Astrocyte (in vitro differentiated cells and primary cell): ENCODE measurements around the gene GDF15. TPM values are rescaled to one million over a fixed set of nuclear protein-coding genes. Genes with fewer than 3 reads are reported as not detected.

Experiments
- DNase-seq: peaks from one replicate; pipeline ENCODE4 v3.0.0-alpha.2; 2010; ENCODE audit warnings: low read depth
- FAIRE-seq: peaks from 2 replicates; lab custom pipeline; 2011; peaks lifted over from hg19 to GRCh38; lab: Jason Lieb, UNC
- H2AFZ ChIP-seq: 2 replicates; pipeline ENCODE4 v1.6.0; 2012; ENCODE audit warnings: low read depth, low read length, inconsistent platforms
- H3K27ac ChIP-seq: 2 replicates; pipeline ENCODE4 v1.5.1; 2011; ENCODE audit warnings: low read depth, low read length, inconsistent platforms
- H3K27me3 ChIP-seq: 2 replicates; pipeline ENCODE4 v1.6.0; 2011; ENCODE audit warnings: low read length, inconsistent platforms; ENCODE audit not compliant: insufficient read depth
- H3K36me3 ChIP-seq: 2 replicates; pipeline ENCODE4 v1.5.1; 2011; ENCODE audit warnings: low read length, inconsistent platforms; ENCODE audit not compliant: insufficient read depth
- H3K4me1 ChIP-seq: 2 replicates; pipeline ENCODE4 v1.5.1; 2011; ENCODE audit warnings: low read length, inconsistent platforms; ENCODE audit not compliant: insufficient read depth
- H3K4me2 ChIP-seq: 2 replicates; pipeline ENCODE4 v1.6.0; 2012; ENCODE audit warnings: low read length, inconsistent platforms
- H3K4me3 ChIP-seq: 2 replicates; pipeline ENCODE4 v1.5.1; 2011; ENCODE audit warnings: low read depth, mild to moderate bottlenecking, low read length, inconsistent platforms; ENCODE audit not compliant: insufficient read depth
- H3K79me2 ChIP-seq: 2 replicates; pipeline ENCODE4 v1.6.0; 2012; ENCODE audit warnings: mild to moderate bottlenecking, low read length, inconsistent platforms; ENCODE audit not compliant: insufficient read depth
- H3K9ac ChIP-seq: 2 replicates; pipeline ENCODE4 v1.6.0; 2012; ENCODE audit warnings: mild to moderate bottlenecking, low read length, inconsistent platforms
- H3K9me3 ChIP-seq: 2 replicates; pipeline ENCODE4 v1.5.1; 2012; ENCODE audit warnings: low read depth, mild to moderate bottlenecking, low read length, inconsistent platforms; ENCODE audit not compliant: insufficient read depth
- H4K20me1 ChIP-seq: 2 replicates; pipeline ENCODE4 v1.6.0; 2012; ENCODE audit warnings: low read length, inconsistent platforms; ENCODE audit not compliant: insufficient read depth
- H3K27ac Mint-ChIP-seq: one replicate; pipeline ENCODE4 v1.8.0; 2021; ENCODE audit warnings: mild to moderate bottlenecking, mixed read lengths; ENCODE audit not compliant: unreplicated experiment
- H3K27me3 Mint-ChIP-seq: one replicate; pipeline ENCODE4 v1.8.0; 2021; ENCODE audit warnings: low read depth, mixed read lengths; ENCODE audit not compliant: unreplicated experiment
- H3K36me3 Mint-ChIP-seq: one replicate; pipeline ENCODE4 v1.8.0; 2021; ENCODE audit warnings: low read depth, mixed read lengths; ENCODE audit not compliant: unreplicated experiment
- H3K4me1 Mint-ChIP-seq: one replicate; pipeline ENCODE4 v1.8.0; 2021; ENCODE audit warnings: low read depth, mixed read lengths; ENCODE audit not compliant: unreplicated experiment
- H3K4me3 Mint-ChIP-seq: one replicate; pipeline ENCODE4 v1.8.0; 2021; ENCODE audit warnings: mild to moderate bottlenecking, moderate library complexity, mixed read lengths; ENCODE audit not compliant: unreplicated experiment
- H3K9me3 Mint-ChIP-seq: one replicate; pipeline ENCODE4 v1.8.0; 2021; ENCODE audit warnings: mild to moderate bottlenecking, mixed read lengths; ENCODE audit not compliant: unreplicated experiment
- EZH2 ChIP-seq: IDR thresholded peaks from 2 replicates; pipeline ENCODE4 v1.6.1; 2012; ENCODE audit warnings: mild to moderate bottlenecking, low read length, inconsistent platforms; ENCODE audit not compliant: insufficient read depth
- total RNA-seq: library from RNA; stranded (reverse); gene quantifications from 2 replicates; pipeline ENCODE4 v1.2.1, GENCODE V29; 2021
- TF ChIP-seq, protein P1 (sequence below): IDR thresholded peaks from 2 replicates; pipeline ENCODE4 v1.5.1; 2011; ENCODE audit warnings: low read depth, mild to moderate bottlenecking, inconsistent platforms, low read length, moderate library complexity; ENCODE audit not compliant: insufficient read depth

GDF15 gene
- total RNA-seq, 1 donor from 2014 or later = 23.2 TPM

DNA sequence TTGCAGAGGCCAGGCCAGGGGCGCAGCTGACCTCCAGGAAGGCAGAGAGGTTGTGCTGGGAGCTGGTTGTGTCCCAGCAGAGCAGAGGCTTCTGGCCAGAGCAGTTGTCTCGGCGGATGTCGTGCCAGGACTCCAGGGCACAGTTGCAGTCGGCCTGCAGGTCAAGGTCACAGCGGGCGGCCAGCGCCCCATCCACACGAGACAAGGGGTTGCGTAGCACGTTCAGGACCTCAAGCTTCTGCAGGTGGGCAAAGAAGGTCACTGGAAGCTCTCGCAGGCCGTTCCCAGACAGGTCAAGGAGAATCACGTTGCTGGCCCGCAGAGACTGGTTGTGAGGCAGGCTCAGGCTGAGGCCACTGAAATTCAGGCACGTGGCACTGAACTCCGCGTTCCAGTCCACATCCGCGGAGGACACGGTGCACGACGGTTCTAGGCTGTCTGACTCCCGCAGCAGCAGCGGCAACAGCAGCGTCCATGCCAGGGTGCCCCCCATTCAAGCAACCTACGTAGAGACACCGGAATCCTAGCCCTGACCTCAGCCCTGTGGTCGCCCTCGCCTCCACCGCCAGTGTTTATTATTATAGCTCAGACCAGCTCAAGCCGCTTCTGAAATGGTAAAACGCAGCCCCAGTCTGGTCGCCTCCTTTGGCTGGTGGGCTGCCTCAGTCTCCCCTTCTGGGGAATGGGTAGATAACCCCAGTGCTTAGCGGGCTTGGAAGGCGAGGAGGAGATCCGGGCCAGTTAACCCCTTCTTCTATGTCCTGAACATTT is 10.7 kb downstream of the GDF15 start:
- Mint-ChIP-seq H3K36me3 (no peaks in the 10 kb centered on the region), H3K27ac (no peak overlapping the region), H3K9me3 (no peaks in the 10 kb centered on the region), H3K4me3 (no peak overlapping the region), H3K4me1 (no peaks in the 10 kb centered on the region), H3K27me3 (peaks cover 23% of the 10 kb centered on the region)
- Histone ChIP-seq H2AFZ (no peak overlapping the region), H3K4me3 (no peak overlapping the region), H3K27me3 (peaks cover 2% of the 10 kb centered on the region), H3K36me3 (no peaks in the 10 kb centered on the region), H3K9ac (no peak overlapping the region), H3K9me3 (no peaks in the 10 kb centered on the region), H3K4me1 (no peaks in the 10 kb centered on the region), H3K27ac (no peak overlapping the region), H3K79me2 (no peaks in the 10 kb centered on the region), H3K4me2 (no peak overlapping the region), H4K20me1 (no peaks in the 10 kb centered on the region)
- TF ChIP-seq EZH2 = no peak
- TF ChIP-seq, protein P1, sequence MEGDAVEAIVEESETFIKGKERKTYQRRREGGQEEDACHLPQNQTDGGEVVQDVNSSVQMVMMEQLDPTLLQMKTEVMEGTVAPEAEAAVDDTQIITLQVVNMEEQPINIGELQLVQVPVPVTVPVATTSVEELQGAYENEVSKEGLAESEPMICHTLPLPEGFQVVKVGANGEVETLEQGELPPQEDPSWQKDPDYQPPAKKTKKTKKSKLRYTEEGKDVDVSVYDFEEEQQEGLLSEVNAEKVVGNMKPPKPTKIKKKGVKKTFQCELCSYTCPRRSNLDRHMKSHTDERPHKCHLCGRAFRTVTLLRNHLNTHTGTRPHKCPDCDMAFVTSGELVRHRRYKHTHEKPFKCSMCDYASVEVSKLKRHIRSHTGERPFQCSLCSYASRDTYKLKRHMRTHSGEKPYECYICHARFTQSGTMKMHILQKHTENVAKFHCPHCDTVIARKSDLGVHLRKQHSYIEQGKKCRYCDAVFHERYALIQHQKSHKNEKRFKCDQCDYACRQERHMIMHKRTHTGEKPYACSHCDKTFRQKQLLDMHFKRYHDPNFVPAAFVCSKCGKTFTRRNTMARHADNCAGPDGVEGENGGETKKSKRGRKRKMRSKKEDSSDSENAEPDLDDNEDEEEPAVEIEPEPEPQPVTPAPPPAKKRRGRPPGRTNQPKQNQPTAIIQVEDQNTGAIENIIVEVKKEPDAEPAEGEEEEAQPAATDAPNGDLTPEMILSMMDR = no peak
- DNase-seq (no peak), FAIRE-seq (no peak)

- no peak for FAIRE-seq
- no peak within 1 kb of the TSS for H2AFZ ChIP-seq
- H3K4me3 ChIP-seq = no peak within 1 kb of the TSS
- H3K27ac ChIP-seq = no peak within 1 kb of the TSS
- no peaks in the 10 kb centered on the region for H3K9me3 Mint-ChIP-seq
- H3K4me1 ChIP-seq = no peaks in the 10 kb centered on the region
- no peaks in the 10 kb centered on the region for H3K36me3 ChIP-seq
- no peaks in the 10 kb centered on the region for H4K20me1 ChIP-seq
- H3K79me2 ChIP-seq = no peaks in the 10 kb centered on the region
- H3K27me3 ChIP-seq = peaks cover 2% of the 10 kb centered on the region
- peaks cover 23% of the 10 kb centered on the region for H3K27me3 Mint-ChIP-seq
- no peak within 1 kb of the TSS for H3K27ac Mint-ChIP-seq
- no peak within 1 kb of the TSS for H3K4me3 Mint-ChIP-seq
- H3K4me2 ChIP-seq = peak within 1 kb of the TSS; percentile 15
- H3K9me3 ChIP-seq = no peaks in the 10 kb centered on the region
- H3K4me1 Mint-ChIP-seq = peaks cover 2% of the 10 kb centered on the region
- no peaks in the 10 kb centered on the region for H3K36me3 Mint-ChIP-seq
- no peak for TF ChIP-seq EZH2
- TF ChIP-seq, protein P1 = no peak
- no peak for DNase-seq
- no peak within 1 kb of the TSS for H3K9ac ChIP-seq
Measured at GRCh38 chr19:18397242-18398202, 11.6 kb downstream of the GDF15 start, which contains the start of gene LRRC25. Gene LRRC25 (minus strand): TSS chr19:18397622. CDS start chr19:18396963, 659 bp downstream.
